GM12878 (cell line): Measurements from ENCODE around the gene SEPTIN11. TPM values are rescaled to one million over a fixed set of nuclear protein-coding genes. Genes with fewer than 3 reads are reported as not detected.

Experiments
- ATAC-seq: fragments of 200-7000 bp; cut with Tn5 transposase; 3 replicates; pipeline ENCODE4 v1.9.1; 2020; ENCODE audit warnings: mild to moderate bottlenecking, moderate library complexity
- BruUV-seq: library from RNA; stranded (reverse); fragments of 400-500 nt; replicated peaks from 2 replicates; lab custom pipeline; 2021; lab: Mats Ljungman, UMichigan
- CTCF ChIA-PET: fragments of 300-600 bp; sonication (Branson Sonifier 250); formaldehyde crosslinking; extraction: SDS; loops from one replicate; lab custom pipeline; 2021; ENCODE audit warnings: inconsistent platforms; lab: Yijun Ruan, JAX
- POLR2A ChIA-PET: fragments of 350-600 bp; formaldehyde crosslinking; extraction: SDS; loops from one replicate; lab custom pipeline; 2021; ENCODE audit warnings: inconsistent platforms; lab: Charles Lee
- RAD21 ChIA-PET: fragments of 300-600 bp; sonication (Branson Sonifier 250); formaldehyde crosslinking; loops from one replicate; lab custom pipeline; 2023; ENCODE audit warnings: antibody characterized with exemption; ENCODE audit not compliant: unreplicated experiment; lab: Charles Lee
- SMC1A ChIA-PET: fragments of 300-600 bp; sonication (Branson Sonifier 250); formaldehyde crosslinking; loops from one replicate; lab custom pipeline; 2023; ENCODE audit not compliant: unreplicated experiment, uncharacterized antibody; lab: Charles Lee
- DNase-seq: peaks from one replicate; pipeline ENCODE4 v3.0.0-alpha.2; 2011; ENCODE audit warnings: low read depth, low spot score
- FAIRE-seq: peaks from 3 replicates; lab custom pipeline; 2011; peaks lifted over from hg19 to GRCh38; lab: Jason Lieb, UNC
- H2AFZ ChIP-seq: 2 replicates; pipeline ENCODE4 v1.6.0; 2011; ENCODE audit warnings: low read depth, low read length, control low read depth; ENCODE audit not compliant: control insufficient read depth
- H3K27ac ChIP-seq: 2 replicates; pipeline ENCODE4 v1.5.1; 2011; ENCODE audit warnings: control low read depth; ENCODE audit not compliant: control insufficient read depth, insufficient read depth
- H3K27me3 ChIP-seq, 2 experiments: replicated peaks in 1 of 2; 2 replicates each; pipeline versions ENCODE4 v1.6.0 to v1.6.1; 2011; ENCODE audit warnings: low read length in 1 of 2; ENCODE audit not compliant: control insufficient read depth in 2 of 2, insufficient read depth in 2 of 2
- H3K36me3 ChIP-seq, 2 experiments: 2 replicates each; pipeline ENCODE4 v1.5.1; 2011; ENCODE audit warnings: low read length in 1 of 2; ENCODE audit not compliant: control insufficient read depth in 2 of 2, insufficient read depth in 2 of 2
- H3K4me1 ChIP-seq: 2 replicates; pipeline ENCODE4 v1.6.1; 2011; ENCODE audit warnings: mild to moderate bottlenecking, low read length, moderate library complexity, mixed read lengths; ENCODE audit not compliant: control insufficient read depth, insufficient read depth
- H3K4me2 ChIP-seq: 2 replicates; pipeline ENCODE4 v1.6.0; 2011; ENCODE audit warnings: control low read depth; ENCODE audit not compliant: control insufficient read depth, insufficient read depth
- H3K4me3 ChIP-seq: fragments of 200-600 bp; sonication (generic); 2 replicates; pipeline ENCODE4 v1.5.1; 2016
- H3K79me2 ChIP-seq: 2 replicates; pipeline ENCODE4 v1.6.0; 2011; ENCODE audit warnings: low read length; ENCODE audit not compliant: control insufficient read depth, insufficient read depth
- H3K9ac ChIP-seq: 2 replicates; pipeline ENCODE4 v1.8.0; 2011; ENCODE audit warnings: low read length, control low read depth, mixed read lengths; ENCODE audit not compliant: control insufficient read depth, insufficient read depth
- H3K9me3 ChIP-seq: replicated peaks from 3 replicates; pipeline ENCODE4 v1.5.1; 2011; ENCODE audit warnings: mild to moderate bottlenecking, low read length; ENCODE audit not compliant: control insufficient read depth, insufficient read depth
- H4K20me1 ChIP-seq: 2 replicates; pipeline ENCODE4 v1.6.0; 2011; ENCODE audit not compliant: control insufficient read depth, insufficient read depth
- SP1 ChIP-seq: IDR thresholded peaks from one replicate; pipeline ENCODE4 v1.6.1; 2011; ENCODE audit warnings: low read depth, low read length
- SPI1 ChIP-seq: IDR thresholded peaks from 2 replicates; pipeline ENCODE4 v1.6.1; 2011; ENCODE audit warnings: low read depth, mild to moderate bottlenecking, low read length, moderate library complexity, borderline replicate concordance; ENCODE audit not compliant: insufficient read depth
- TCF12 ChIP-seq: IDR thresholded peaks from 2 replicates; pipeline ENCODE4 v1.6.1; 2011; ENCODE audit warnings: low read depth, mild to moderate bottlenecking, low read length
- WGBS: methylation state at CpG from one replicate; pipeline ENCODE4 v1.1.6; 2016; ENCODE audit warnings: low lambda C conversion rate; ENCODE audit not compliant: insufficient replicate concordance, insufficient coverage; ENCODE audit errors: missing lambda C conversion rate; 5-methylcytosine and 5-hydroxymethylcytosine counted together
- in situ Hi-C: fragments of 300-500 bp; cut with MboI; formaldehyde crosslinking; loops from 9 replicates; pipeline ENCODE4 v1.14.3; 2018; ENCODE audit warnings: mixed read lengths
- intact Hi-C: fragments of 100-400 bp; cut with micrococcal nuclease; formaldehyde crosslinking; loops from one replicate; pipeline ENCODE4 v1.14.2; 2022; ENCODE audit not compliant: unreplicated experiment
- polyA plus RNA-seq, 11 experiments: library from polyadenylated mRNA; depleted of rRNA in 4 of 11; unstranded in 6 of 11; stranded (reverse) in 5 of 11; fragments of >200 nt; fragmentation: Nextera tagmentation in 4 of 11; fragmentation: Illumina TruSeq in 1 of 11; extraction: Ambion mirVana in 4 of 11; extraction: Trizol in 1 of 11; gene quantifications; 1 replicate in 1 of 11; 2 replicates in 10 of 11; pipeline versions ENCODE4 v1.2.1 to v1.2.3, GENCODE V29; 2011 to 2016; ENCODE audit warnings: inconsistent platforms in 2 of 11, missing spikeins in 2 of 11, low read depth in 1 of 11
- total RNA-seq, 4 experiments: library from RNA; depleted of rRNA in 3 of 4; stranded (reverse); fragments of >200 nt in 3 of 4; fragmentation: Illumina TruSeq in 1 of 4; extraction: Trizol in 1 of 4; gene quantifications; 2 replicates each; pipeline versions ENCODE4 v1.2.1 to v1.2.3, GENCODE V29; 2013 to 2021
- TF ChIP-seq, protein P1 (sequence below): fragments of 150-350 bp; IDR thresholded peaks from 2 replicates; pipeline ENCODE4 v1.6.1; 2016; ENCODE audit warnings: low read depth, low read length
- TF ChIP-seq, protein P2 (sequence below): IDR thresholded peaks from 2 replicates; pipeline ENCODE4 v1.6.1; 2011; ENCODE audit warnings: low read depth, low read length, improper control_type of control experiment, borderline replicate concordance
- TF ChIP-seq, protein P3 (sequence below): fragments of 450-650 bp; IDR thresholded peaks from 2 replicates; pipeline ENCODE4 v1.6.1; 2017; ENCODE audit warnings: mild to moderate bottlenecking, moderate library complexity
- TF ChIP-seq, protein P4 (sequence below): IDR thresholded peaks from 2 replicates; pipeline ENCODE4 v1.6.1; 2012; ENCODE audit warnings: mild to moderate bottlenecking, low read depth, low read length

Gene SEPTIN11
- total and polyA plus RNA-seq, 10 of the 15 experiments (the other 5 are each of a cell fraction or from before 2014, with no cell fraction given), result 24.7 to 160 (median 91.3) TPM

DNA sequence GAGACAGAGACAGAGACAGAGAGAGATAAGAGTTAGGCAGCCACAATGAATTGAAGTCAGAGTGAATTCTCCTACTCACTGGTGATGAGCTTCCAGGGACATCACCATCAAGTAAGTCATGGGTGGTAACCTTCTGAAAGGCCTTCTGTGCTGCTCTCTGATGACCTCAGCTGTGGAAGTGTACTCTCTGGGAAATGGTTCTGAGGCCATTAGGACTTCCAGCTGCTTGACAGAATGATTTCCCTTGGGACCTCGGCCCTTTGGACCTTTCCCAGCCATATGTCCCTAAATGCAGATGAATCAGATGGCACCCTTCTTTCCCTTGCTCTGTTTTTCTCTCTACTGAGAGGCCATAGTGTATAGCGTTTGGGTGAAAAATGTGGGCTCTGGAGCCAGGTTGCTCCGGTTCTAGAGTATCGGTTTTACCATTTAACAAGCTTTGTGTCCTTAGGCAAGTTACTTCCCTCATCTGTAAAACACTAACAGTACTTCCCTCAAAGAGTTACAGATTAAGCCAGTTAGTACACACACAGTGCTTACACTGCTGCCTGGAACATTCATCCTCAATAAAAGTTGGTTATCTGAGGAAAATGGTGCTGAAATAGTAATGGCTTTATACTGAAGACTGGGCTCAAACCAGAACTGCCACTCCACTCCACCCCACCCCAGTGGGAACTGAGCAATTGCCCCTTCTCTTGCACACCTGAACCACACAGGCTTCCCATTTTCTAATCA lies 7.6 kb downstream of the SEPTIN11 start (continued):
- TF ChIP-seq, protein P1, sequence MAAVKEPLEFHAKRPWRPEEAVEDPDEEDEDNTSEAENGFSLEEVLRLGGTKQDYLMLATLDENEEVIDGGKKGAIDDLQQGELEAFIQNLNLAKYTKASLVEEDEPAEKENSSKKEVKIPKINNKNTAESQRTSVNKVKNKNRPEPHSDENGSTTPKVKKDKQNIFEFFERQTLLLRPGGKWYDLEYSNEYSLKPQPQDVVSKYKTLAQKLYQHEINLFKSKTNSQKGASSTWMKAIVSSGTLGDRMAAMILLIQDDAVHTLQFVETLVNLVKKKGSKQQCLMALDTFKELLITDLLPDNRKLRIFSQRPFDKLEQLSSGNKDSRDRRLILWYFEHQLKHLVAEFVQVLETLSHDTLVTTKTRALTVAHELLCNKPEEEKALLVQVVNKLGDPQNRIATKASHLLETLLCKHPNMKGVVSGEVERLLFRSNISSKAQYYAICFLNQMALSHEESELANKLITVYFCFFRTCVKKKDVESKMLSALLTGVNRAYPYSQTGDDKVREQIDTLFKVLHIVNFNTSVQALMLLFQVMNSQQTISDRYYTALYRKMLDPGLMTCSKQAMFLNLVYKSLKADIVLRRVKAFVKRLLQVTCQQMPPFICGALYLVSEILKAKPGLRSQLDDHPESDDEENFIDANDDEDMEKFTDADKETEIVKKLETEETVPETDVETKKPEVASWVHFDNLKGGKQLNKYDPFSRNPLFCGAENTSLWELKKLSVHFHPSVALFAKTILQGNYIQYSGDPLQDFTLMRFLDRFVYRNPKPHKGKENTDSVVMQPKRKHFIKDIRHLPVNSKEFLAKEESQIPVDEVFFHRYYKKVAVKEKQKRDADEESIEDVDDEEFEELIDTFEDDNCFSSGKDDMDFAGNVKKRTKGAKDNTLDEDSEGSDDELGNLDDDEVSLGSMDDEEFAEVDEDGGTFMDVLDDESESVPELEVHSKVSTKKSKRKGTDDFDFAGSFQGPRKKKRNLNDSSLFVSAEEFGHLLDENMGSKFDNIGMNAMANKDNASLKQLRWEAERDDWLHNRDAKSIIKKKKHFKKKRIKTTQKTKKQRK, result no peak
- TF ChIP-seq SP1, result no peak

DNA sequence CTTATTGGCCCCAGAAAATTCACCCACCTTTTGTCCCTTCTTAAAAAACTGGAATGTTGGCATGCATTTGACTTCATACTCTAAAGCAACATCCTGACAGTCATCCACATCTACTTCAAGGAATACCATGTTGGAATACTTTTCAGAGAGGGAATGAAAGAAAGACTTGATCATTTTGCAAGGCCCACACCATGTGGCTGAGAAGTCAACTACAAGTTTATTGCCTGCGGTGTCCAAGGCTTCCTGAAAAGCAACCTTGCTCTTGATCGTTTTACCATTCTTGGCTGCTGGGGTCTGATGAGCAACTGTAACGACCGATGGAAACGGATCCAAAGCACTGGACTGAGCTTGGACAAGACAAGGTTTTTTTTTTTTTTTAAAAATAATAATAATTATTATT lies 9.3 kb downstream of the SEPTIN11 start:
- POLR2A ChIA-PET, result interaction anchor here (0.5 to 2.4 kb wide), 6 partner anchors 7 to 197 kb away, joined by 3 to 10 read pairs (median 4); partner anchors contain the start of genes CCNG2 and SEPTIN11
- Histone ChIP-seq H3K4me2 (no peak overlapping the region), H3K9me3 (peaks cover 1% of the 10 kb centered on the region; the same call in 1 of the 3 replicates), H3K79me2 (peaks cover 82% of the 10 kb centered on the region), H3K4me3 (no peak overlapping the region), H3K36me3 (peaks cover 2 to 6% of the 10 kb centered on the region in 2 experiments; a peak in 2 of 4 replicates), H2AFZ (no peak overlapping the region), H4K20me1 (no peaks in the 10 kb centered on the region; the same call in 1 of the 2 replicates), H3K4me1 (no peaks in the 10 kb centered on the region), H3K27me3 (no peaks in the 10 kb centered on the region), H3K9ac (no peak overlapping the region), H3K27ac (no peak overlapping the region)
- DNase-seq, result no peak
- RAD21 ChIA-PET, result interaction anchor here (0.7 to 2.2 kb wide), 7 partner anchors 8 to 45 kb away, joined by 3 to 12 read pairs (median 4); no protein-coding TSS in a partner anchor
- SMC1A ChIA-PET, result interaction anchor here (0.6 to 3.2 kb wide), 9 partner anchors 8 to 56 kb away, joined by 3 to 20 read pairs (median 5); no protein-coding TSS in a partner anchor
- 99% methylated on average over 5 of the region's 5 CpGs for WGBS
- in situ Hi-C loops (no loop called here), intact Hi-C loops (no loop called here)
- BruUV-seq, result no TSS peak
- ATAC-seq, result no peak
- FAIRE-seq, result no peak
- CTCF ChIA-PET, result interaction anchor here (1.3 to 1.5 kb wide), 2 partner anchors 27 to 86 kb away, joined by 3 to 4 read pairs; no protein-coding TSS in a partner anchor
- TF ChIP-seq, protein P2, sequence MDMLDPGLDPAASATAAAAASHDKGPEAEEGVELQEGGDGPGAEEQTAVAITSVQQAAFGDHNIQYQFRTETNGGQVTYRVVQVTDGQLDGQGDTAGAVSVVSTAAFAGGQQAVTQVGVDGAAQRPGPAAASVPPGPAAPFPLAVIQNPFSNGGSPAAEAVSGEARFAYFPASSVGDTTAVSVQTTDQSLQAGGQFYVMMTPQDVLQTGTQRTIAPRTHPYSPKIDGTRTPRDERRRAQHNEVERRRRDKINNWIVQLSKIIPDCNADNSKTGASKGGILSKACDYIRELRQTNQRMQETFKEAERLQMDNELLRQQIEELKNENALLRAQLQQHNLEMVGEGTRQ, result no peak
- TF ChIP-seq TCF12 (no peak), SPI1 (no peak)
- TF ChIP-seq, protein P3, sequence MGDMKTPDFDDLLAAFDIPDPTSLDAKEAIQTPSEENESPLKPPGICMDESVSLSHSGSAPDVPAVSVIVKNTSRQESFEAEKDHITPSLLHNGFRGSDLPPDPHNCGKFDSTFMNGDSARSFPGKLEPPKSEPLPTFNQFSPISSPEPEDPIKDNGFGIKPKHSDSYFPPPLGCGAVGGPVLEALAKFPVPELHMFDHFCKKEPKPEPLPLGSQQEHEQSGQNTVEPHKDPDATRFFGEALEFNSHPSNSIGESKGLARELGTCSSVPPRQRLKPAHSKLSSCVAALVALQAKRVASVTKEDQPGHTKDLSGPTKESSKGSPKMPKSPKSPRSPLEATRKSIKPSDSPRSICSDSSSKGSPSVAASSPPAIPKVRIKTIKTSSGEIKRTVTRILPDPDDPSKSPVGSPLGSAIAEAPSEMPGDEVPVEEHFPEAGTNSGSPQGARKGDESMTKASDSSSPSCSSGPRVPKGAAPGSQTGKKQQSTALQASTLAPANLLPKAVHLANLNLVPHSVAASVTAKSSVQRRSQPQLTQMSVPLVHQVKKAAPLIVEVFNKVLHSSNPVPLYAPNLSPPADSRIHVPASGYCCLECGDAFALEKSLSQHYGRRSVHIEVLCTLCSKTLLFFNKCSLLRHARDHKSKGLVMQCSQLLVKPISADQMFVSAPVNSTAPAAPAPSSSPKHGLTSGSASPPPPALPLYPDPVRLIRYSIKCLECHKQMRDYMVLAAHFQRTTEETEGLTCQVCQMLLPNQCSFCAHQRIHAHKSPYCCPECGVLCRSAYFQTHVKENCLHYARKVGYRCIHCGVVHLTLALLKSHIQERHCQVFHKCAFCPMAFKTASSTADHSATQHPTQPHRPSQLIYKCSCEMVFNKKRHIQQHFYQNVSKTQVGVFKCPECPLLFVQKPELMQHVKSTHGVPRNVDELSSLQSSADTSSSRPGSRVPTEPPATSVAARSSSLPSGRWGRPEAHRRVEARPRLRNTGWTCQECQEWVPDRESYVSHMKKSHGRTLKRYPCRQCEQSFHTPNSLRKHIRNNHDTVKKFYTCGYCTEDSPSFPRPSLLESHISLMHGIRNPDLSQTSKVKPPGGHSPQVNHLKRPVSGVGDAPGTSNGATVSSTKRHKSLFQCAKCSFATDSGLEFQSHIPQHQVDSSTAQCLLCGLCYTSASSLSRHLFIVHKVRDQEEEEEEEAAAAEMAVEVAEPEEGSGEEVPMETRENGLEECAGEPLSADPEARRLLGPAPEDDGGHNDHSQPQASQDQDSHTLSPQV, result no peak
- TF ChIP-seq, protein P4, sequence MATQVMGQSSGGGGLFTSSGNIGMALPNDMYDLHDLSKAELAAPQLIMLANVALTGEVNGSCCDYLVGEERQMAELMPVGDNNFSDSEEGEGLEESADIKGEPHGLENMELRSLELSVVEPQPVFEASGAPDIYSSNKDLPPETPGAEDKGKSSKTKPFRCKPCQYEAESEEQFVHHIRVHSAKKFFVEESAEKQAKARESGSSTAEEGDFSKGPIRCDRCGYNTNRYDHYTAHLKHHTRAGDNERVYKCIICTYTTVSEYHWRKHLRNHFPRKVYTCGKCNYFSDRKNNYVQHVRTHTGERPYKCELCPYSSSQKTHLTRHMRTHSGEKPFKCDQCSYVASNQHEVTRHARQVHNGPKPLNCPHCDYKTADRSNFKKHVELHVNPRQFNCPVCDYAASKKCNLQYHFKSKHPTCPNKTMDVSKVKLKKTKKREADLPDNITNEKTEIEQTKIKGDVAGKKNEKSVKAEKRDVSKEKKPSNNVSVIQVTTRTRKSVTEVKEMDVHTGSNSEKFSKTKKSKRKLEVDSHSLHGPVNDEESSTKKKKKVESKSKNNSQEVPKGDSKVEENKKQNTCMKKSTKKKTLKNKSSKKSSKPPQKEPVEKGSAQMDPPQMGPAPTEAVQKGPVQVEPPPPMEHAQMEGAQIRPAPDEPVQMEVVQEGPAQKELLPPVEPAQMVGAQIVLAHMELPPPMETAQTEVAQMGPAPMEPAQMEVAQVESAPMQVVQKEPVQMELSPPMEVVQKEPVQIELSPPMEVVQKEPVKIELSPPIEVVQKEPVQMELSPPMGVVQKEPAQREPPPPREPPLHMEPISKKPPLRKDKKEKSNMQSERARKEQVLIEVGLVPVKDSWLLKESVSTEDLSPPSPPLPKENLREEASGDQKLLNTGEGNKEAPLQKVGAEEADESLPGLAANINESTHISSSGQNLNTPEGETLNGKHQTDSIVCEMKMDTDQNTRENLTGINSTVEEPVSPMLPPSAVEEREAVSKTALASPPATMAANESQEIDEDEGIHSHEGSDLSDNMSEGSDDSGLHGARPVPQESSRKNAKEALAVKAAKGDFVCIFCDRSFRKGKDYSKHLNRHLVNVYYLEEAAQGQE, result no peak
